KMS-11 (cell line): ENCODE measurements around the gene LRRK1.

ENCODE experiments used
- H2AFZ ChIP-seq: fragments of 200-600 bp; sonication (generic); 2 replicates; pipeline ENCODE4 v1.6.1; 2016; ENCODE audit warnings: antibody characterized with exemption, mixed run types, low read depth
- H3K27ac ChIP-seq: fragments of 200-600 bp; sonication (generic); 2 replicates; pipeline ENCODE4 v1.6.1; 2016; ENCODE audit warnings: mild to moderate bottlenecking, mixed run types
- H3K27me3 ChIP-seq: fragments of 200-600 bp; sonication (generic); 2 replicates; pipeline ENCODE4 v1.6.1; 2017; ENCODE audit warnings: mild to moderate bottlenecking, low read depth, mixed run types, moderate library complexity; ENCODE audit not compliant: insufficient read depth
- H3K36me3 ChIP-seq: fragments of 200-600 bp; sonication (generic); 2 replicates; pipeline ENCODE4 v1.6.1; 2017; ENCODE audit warnings: mild to moderate bottlenecking, mixed run types; ENCODE audit not compliant: insufficient read depth
- H3K4me1 ChIP-seq: fragments of 200-600 bp; sonication (generic); 2 replicates; pipeline ENCODE4 v1.6.1; 2016; ENCODE audit warnings: mild to moderate bottlenecking, low read depth, mixed run types; ENCODE audit not compliant: poor library complexity, severe bottlenecking
- H3K4me2 ChIP-seq: fragments of 200-600 bp; sonication (generic); 2 replicates; pipeline ENCODE4 v1.7.0; 2016; ENCODE audit warnings: mild to moderate bottlenecking, mixed run types
- H3K4me3 ChIP-seq: fragments of 200-600 bp; sonication (generic); IDR thresholded peaks from 2 replicates; pipeline ENCODE4 v1.6.1; 2017; ENCODE audit warnings: low read depth, low read length, mixed read lengths; ENCODE audit not compliant: insufficient read depth
- H3K79me2 ChIP-seq: fragments of 200-600 bp; sonication (generic); 2 replicates; pipeline ENCODE4 v1.6.1; 2016; ENCODE audit warnings: low read depth, mixed run types; ENCODE audit not compliant: insufficient read depth
- H3K9ac ChIP-seq: fragments of 200-600 bp; sonication (generic); 2 replicates; pipeline ENCODE4 v1.6.1; 2016; ENCODE audit warnings: mild to moderate bottlenecking, mixed run types
- H4K20me1 ChIP-seq: fragments of 200-600 bp; sonication (generic); 2 replicates; pipeline ENCODE4 v1.6.1; 2016; ENCODE audit warnings: mild to moderate bottlenecking, mixed run types; ENCODE audit not compliant: insufficient read depth
- TF ChIP-seq, protein P1 (sequence below): fragments of 200-600 bp; sonication (generic); conservative IDR thresholded peaks from 2 replicates; pipeline ENCODE4 v1.6.1; 2017; ENCODE audit warnings: low read depth, mild to moderate bottlenecking, antibody characterized with exemption, low read length, moderate library complexity, mixed read lengths

Gene LRRK1

DNA sequence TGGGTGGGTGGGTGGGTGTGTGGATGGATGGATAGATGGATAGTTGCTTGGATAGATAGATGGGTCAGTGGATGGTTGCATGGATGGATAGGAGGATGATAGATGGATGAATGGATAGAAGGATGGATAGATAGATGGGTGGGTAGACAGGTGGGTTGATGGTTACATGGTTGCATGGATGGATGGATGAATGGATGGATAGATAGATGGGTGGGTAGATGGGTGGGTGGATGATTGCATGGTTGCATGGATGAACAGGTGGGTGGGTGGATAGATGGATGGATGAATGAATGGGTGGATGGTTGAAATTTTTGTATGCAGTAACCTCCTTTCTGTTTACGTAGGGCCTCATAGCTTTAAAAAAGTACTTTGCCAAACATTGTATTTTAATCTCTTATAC is 79.5 kb downstream of the LRRK1 start:
- H3K27ac ChIP-seq: no peak overlapping the region
- H3K9ac ChIP-seq: no peak overlapping the region
- no peaks in the 10 kb centered on the region for H4K20me1 ChIP-seq
- no peaks in the 10 kb centered on the region for H3K36me3 ChIP-seq
- no peaks in the 10 kb centered on the region for H3K79me2 ChIP-seq
- no peaks in the 10 kb centered on the region for H3K4me1 ChIP-seq
- no peak overlapping the region for H2AFZ ChIP-seq
- H3K4me2 ChIP-seq: no peak overlapping the region
- TF ChIP-seq, protein P1, sequence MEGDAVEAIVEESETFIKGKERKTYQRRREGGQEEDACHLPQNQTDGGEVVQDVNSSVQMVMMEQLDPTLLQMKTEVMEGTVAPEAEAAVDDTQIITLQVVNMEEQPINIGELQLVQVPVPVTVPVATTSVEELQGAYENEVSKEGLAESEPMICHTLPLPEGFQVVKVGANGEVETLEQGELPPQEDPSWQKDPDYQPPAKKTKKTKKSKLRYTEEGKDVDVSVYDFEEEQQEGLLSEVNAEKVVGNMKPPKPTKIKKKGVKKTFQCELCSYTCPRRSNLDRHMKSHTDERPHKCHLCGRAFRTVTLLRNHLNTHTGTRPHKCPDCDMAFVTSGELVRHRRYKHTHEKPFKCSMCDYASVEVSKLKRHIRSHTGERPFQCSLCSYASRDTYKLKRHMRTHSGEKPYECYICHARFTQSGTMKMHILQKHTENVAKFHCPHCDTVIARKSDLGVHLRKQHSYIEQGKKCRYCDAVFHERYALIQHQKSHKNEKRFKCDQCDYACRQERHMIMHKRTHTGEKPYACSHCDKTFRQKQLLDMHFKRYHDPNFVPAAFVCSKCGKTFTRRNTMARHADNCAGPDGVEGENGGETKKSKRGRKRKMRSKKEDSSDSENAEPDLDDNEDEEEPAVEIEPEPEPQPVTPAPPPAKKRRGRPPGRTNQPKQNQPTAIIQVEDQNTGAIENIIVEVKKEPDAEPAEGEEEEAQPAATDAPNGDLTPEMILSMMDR: no peak
- no peaks in the 10 kb centered on the region for H3K27me3 ChIP-seq
- no peak overlapping the region for H3K4me3 ChIP-seq

- H4K20me1 ChIP-seq: no peaks in the 10 kb centered on the region
- no peak overlapping the region for H3K4me3 ChIP-seq
- no peaks in the 10 kb centered on the region for H3K4me1 ChIP-seq
- no peaks in the 10 kb centered on the region for H3K27me3 ChIP-seq
- no peaks in the 10 kb centered on the region for H3K79me2 ChIP-seq
- no peak overlapping the region for H3K9ac ChIP-seq
- no peak overlapping the region for H3K4me2 ChIP-seq
- TF ChIP-seq, protein P1: no peak
- no peaks in the 10 kb centered on the region for H3K36me3 ChIP-seq
- H3K27ac ChIP-seq: no peak overlapping the region
- H2AFZ ChIP-seq: no peak overlapping the region
Observed at GRCh38 chr15:100999369-100999768, 80.2 kb downstream of the LRRK1 start.

DNA sequence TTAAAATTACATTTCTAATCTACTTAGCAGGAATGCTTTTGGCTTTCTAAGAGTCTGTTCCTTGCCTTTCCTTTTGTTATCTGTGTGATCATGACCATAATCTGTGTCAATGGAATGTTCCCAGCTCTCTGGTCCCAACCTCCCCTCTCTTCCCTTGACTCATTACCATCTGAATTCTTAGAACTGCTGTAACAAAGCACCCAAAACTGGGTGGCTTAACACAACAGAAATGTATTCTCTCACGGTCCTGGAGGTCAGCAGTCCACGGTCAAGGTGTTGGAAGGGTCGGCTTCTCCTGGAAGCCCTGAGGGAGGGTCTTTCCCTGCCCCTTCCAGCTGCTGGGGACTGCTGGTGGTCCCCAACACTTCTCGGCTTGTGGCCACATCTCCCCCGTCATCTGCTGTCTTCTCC is 81.1 kb downstream of the LRRK1 start:
- Histone ChIP-seq H3K27ac (no peak overlapping the region), H3K79me2 (no peaks in the 10 kb centered on the region), H3K9ac (no peak overlapping the region), H3K4me1 (no peaks in the 10 kb centered on the region), H3K4me3 (no peak overlapping the region), H3K36me3 (no peaks in the 10 kb centered on the region), H2AFZ (no peak overlapping the region), H3K4me2 (no peak overlapping the region), H3K27me3 (no peaks in the 10 kb centered on the region), H4K20me1 (no peaks in the 10 kb centered on the region)
- TF ChIP-seq, protein P1: no peak

- TF ChIP-seq, protein P1: no peak
- Histone ChIP-seq H3K36me3 (no peaks in the 10 kb centered on the region), H3K9ac (no peak overlapping the region), H4K20me1 (no peaks in the 10 kb centered on the region), H2AFZ (no peak overlapping the region), H3K4me2 (no peak overlapping the region), H3K4me1 (no peaks in the 10 kb centered on the region), H3K79me2 (no peaks in the 10 kb centered on the region), H3K27ac (no peak overlapping the region), H3K4me3 (no peak overlapping the region), H3K27me3 (no peaks in the 10 kb centered on the region)
Observed at GRCh38 chr15:101001056-101001455, 81.9 kb downstream of the LRRK1 start.

GRCh38 chr15:101001796-101002195 is 82.6 kb downstream of the LRRK1 start:
- no peaks in the 10 kb centered on the region for H4K20me1 ChIP-seq
- TF ChIP-seq, protein P1: no peak
- no peaks in the 10 kb centered on the region for H3K79me2 ChIP-seq
- no peak overlapping the region for H3K4me2 ChIP-seq
- no peaks in the 10 kb centered on the region for H3K27me3 ChIP-seq
- H3K27ac ChIP-seq: no peak overlapping the region
- H3K36me3 ChIP-seq: no peaks in the 10 kb centered on the region
- H3K9ac ChIP-seq: no peak overlapping the region
- no peaks in the 10 kb centered on the region for H3K4me1 ChIP-seq
- no peak overlapping the region for H2AFZ ChIP-seq
- H3K4me3 ChIP-seq: no peak overlapping the region
